PC-9 (cell line): ENCODE measurements around the gene ARID5A.

Source experiments
- EZH2 ChIP-seq: fragments of 200-600 bp; sonication (generic); IDR thresholded peaks from 2 replicates; pipeline ENCODE4 v1.8.0; 2017; ENCODE audit warnings: antibody characterized with exemption, low read depth
- TF ChIP-seq, protein P1 (sequence below): fragments of 200-600 bp; sonication (generic); conservative IDR thresholded peaks from 2 replicates; pipeline ENCODE4 v1.6.1; 2017; ENCODE audit warnings: mixed run types, antibody characterized with exemption, mild to moderate bottlenecking, moderate library complexity

DNA sequence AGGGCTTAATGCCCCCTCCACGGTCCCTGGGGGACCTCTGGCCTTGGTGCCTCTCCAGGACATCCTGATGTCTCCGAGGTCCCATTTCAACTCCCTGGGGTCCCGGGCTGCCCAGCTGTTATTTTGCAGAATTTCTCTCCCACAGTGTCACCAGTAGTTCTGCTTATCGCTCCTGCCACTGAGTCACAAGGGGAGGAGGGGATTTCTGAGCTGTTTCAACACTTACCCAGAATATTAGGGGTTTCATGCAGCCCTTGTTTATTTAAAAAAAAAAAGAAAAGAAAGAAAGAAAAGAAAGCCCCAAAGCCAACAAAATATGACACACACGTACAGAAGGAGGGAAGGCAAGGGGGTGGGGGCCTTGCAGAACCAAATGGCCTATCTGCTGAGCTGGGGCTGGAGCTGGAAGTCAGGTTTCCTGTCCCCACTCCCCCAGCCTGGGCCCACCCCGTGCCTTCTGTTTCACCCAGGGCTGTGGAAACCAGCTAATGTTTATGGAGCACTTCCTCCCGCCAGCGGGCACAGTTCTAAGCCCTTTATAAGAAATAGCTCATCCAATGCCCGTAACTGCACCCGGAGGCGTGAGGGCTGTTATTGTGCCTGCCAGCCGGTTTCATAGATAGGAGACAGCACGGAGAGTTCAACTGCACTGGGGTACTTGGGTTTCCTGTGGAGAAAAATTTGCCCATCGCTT, 8.4 kb upstream of the ARID5A start:
- TF ChIP-seq, protein P1, sequence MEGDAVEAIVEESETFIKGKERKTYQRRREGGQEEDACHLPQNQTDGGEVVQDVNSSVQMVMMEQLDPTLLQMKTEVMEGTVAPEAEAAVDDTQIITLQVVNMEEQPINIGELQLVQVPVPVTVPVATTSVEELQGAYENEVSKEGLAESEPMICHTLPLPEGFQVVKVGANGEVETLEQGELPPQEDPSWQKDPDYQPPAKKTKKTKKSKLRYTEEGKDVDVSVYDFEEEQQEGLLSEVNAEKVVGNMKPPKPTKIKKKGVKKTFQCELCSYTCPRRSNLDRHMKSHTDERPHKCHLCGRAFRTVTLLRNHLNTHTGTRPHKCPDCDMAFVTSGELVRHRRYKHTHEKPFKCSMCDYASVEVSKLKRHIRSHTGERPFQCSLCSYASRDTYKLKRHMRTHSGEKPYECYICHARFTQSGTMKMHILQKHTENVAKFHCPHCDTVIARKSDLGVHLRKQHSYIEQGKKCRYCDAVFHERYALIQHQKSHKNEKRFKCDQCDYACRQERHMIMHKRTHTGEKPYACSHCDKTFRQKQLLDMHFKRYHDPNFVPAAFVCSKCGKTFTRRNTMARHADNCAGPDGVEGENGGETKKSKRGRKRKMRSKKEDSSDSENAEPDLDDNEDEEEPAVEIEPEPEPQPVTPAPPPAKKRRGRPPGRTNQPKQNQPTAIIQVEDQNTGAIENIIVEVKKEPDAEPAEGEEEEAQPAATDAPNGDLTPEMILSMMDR: no peak
- TF ChIP-seq EZH2: no peak
